ENCODE measurements around the gene CIAO2A. TPM values are rescaled to one million over a fixed set of nuclear protein-coding genes. Genes with fewer than 3 reads are reported as not detected.

Gene CIAO2A
- 55.9 and 64.7 TPM in 2 replicates for total RNA-seq

DNA sequence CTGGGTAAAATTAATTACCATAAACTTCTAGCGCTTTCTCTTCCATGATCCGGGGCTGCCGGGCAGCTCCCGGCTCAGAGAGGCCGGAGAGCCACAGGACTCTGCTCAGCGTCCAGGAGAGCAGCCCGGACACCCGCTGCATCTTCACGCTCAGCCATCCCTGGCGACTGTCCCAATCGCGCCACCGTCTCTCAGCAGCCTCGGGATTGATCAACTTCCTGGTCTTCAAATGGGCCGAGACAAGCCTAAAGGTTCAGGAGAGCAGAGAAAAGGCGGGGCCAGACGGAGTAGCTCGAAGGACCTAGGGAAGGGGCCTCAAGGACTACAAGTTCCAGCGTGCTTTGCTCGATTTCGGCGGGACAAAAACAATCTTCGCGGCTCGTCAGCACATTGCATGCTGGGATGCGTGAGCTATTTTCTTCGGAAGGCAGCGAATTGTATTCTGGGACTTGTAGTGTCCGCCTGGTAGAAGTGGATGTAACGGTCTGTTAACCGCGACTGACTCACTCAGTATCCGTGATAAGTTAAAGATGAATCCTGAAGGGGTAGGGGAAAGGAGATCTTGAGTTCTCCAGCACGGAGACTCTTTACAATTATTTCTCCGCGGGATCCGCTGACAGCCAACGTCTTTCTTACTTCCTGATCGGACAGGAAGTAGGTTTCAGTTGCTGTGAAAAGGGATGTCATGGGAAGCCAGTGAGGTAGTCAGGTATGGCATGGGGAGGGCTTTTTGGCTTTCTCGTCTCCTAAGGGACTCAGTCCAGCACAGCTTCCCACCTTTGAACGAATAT lies at the start of gene CIAO2A:
CIAO2A (minus strand) TSS at position 212 of the 791 bp plus-strand sequence; CDS start at position 142, 70 bp downstream.

GRCh38 chr15:64095795-64096667 lies 2.4 kb upstream of the CIAO2A start, which contains the start of gene SNX1:
Gene SNX1, plus strand, starts transcription at chr15:64095982. Its CDS starts 32 bp downstream, at chr15:64096014.

DNA sequence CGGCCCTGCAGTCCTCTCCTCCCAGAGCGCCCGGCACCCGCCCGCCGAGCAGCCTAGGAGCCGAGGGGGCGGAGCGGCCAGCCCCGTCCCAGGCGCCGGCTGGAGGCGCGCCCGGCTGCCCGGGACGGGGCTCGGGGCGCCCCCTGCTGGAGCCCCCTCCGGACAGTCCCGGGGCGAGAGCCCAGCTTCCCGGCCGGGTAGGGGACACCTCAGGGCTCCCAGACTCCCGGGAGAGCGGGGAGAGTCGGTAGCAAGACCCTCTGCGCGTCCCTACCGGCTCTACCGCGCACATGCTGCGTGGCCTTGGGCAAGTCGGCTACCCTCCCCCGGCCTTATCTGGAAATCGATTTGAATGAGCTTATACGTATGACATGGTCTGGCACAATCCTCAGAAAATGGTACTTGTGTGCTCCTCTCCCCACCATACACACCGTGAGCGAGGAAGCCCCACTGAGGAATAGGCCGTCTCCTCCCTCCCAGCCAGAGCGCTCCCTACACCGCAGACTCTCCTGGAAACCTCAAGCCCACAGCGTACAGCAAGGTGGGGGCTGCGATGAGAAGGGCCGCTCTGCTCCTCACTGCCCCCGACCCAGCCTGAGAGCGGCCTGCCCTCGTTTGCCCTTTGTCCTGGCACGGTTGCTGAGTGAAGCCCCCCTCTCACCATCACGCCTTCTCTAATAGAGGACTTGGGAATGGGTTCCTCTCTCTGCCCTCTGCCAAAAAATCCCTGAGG lies 47.1 kb downstream of the CIAO2A start, which contains the start of gene DAPK2:
DAPK2 (minus strand) TSS at position 65 of the 733 bp plus-strand sequence. CDS start 6,224 bp downstream, outside the sequence.

Other genes starting within 250 kb of the CIAO2A start
- gene DAPK2, start 47.4 kb downstream of the CIAO2A start, total RNA-seq = 2.4 and 2.9 TPM in 2 replicates
- gene SNX1, start 2.1 kb upstream of the CIAO2A start, total RNA-seq = 45.0 and 45.3 TPM in 2 replicates
- gene SNX22, start 57.9 kb upstream of the CIAO2A start, total RNA-seq = 0.06 and 0.13 TPM in 2 replicates
- gene PPIB, start 69.2 kb upstream of the CIAO2A start, total RNA-seq = 1,108 and 1,131 TPM in 2 replicates

All from aortic smooth muscle cell (primary cell).